Liver (tissue), 2 donors: ENCODE measurements around the gene FLT1.

Experiments used
- HNF4G ChIP-seq: IDR thresholded peaks from 2 replicates; pipeline ENCODE4 v1.6.1; 2016; ENCODE audit warnings: antibody characterized with exemption
- ZBTB33 ChIP-seq: IDR thresholded peaks from 2 replicates; pipeline ENCODE4 v1.6.1; 2016; ENCODE audit warnings: antibody characterized with exemption
- donor health status: healthy.

GRCh38 chr13:28442839-28443238, 52.1 kb downstream of the FLT1 start:
- TF ChIP-seq HNF4G (no peak), ZBTB33 (no peak)
